Measurements from ENCODE around the gene TPD52L2.

Gene TPD52L2

DNA sequence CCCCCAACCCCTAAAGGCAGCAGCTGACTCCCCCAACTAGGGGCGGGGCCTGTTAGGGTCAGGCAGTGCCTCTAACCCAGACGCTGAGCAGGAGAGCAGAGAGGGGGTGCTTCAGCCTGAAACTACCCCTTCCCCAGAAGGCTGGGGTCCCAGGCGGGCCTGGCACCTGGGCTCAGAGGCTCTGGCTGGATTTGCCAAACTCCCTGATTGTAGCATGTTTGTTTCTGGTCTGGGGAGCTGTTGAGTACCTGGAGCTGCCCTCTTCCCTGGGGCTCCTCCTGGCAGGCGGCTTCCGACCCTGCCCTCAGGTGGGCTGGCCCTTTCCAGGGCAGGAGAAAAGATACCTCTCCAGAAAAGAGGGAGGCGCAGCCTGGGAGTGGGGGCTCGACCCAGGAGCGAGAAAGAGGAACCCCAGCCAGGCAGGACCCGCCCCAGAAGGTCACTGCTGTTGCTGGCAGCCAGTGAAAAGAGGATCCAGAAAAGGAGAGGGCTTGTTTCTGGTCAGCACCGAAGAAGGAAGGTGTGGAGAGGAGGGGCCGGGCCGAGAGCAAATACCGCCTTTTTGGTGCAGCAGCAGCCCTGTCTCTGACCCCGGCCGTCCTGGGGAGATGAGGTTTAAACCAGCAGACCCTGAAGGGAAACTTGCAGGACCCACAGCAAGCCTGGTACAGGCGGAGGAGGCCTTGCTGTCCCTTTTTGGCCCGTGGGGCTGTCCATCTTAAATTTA, 4.6 kb upstream of the TPD52L2 start:
- Histone ChIP-seq H3K9ac (ENCODE audit: low read length) (no peak overlapping the region), H3K9me2 (ENCODE audit: low read depth, low read length) (no peaks in the 10 kb centered on the region), H2AFZ (ENCODE audit: low read length) (no peak overlapping the region), H4K20me1 (ENCODE audit: insufficient read depth, low read length) (no peaks in the 10 kb centered on the region), H3K4me3 (ENCODE audit: low read depth, low read length, poor library complexity, severe bottlenecking) (no peak overlapping the region), H3K27me3 (ENCODE audit: insufficient read depth, low read length) (no peaks in the 10 kb centered on the region), H3K79me2 (ENCODE audit: insufficient read depth, low read length) (peaks cover under 1% of the 10 kb centered on the region; the same call in 1 of the 2 replicates), H3K4me2 (ENCODE audit: low read length) (no peak overlapping the region), H3K4me1 (ENCODE audit: insufficient read depth, low read length, severe bottlenecking) (peaks cover 10% of the 10 kb centered on the region), H3F3A (ENCODE audit: insufficient read depth, low read length) (no peaks in the 10 kb centered on the region), H3K9me3 (ENCODE audit: low read length) (no peaks in the 10 kb centered on the region), H3K27ac (ENCODE audit: low read depth, low read length, poor library complexity, severe bottlenecking) (no peak overlapping the region), H3K36me3 (ENCODE audit: insufficient read depth, low read length) (peaks cover 18% of the 10 kb centered on the region)
- TF ChIP-seq CTCF (IDR thresholded peaks at IDR 0.05; ENCODE audit: low read length) (no peak), EZH2 (IDR thresholded peaks at IDR 0.05; ENCODE audit: borderline replicate concordance, low read length) (no peak)

DNA sequence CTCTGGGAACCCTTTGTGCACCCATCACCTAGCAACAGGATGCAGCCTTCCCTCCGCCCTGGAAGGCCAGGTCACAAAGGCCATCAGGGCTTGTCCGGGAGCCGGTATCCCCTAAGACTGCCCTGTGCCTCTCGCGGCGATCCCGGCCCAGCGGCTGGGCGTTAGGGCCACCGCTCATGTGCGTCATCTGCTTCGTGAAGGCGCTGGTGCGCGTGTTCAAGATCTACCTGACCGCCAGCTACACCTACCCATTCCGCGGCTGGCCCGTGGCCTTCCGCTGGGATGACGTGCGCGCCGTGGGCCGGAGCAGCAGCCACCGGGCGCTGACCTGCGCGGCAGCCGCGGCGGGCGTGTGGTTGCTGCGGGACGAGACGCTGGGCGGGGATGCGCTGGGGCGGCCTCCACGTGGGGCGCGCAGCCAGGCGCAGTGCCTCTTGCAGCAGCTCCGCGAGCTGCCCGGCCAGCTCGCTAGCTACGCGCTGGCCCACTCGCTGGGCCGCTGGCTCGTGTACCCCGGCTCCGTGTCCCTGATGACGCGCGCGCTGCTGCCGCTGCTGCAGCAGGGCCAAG, 3.6 kb upstream of the TPD52L2 start, which contains the start of gene ABHD16B:
Gene ABHD16B (plus strand): TSS at position 134 of the 570 bp plus-strand sequence. CDS start 43 bp downstream, at position 177.
- H2AFZ ChIP-seq (ENCODE audit: low read length) = no peak within 1 kb of the TSS
- H3K27me3 ChIP-seq (ENCODE audit: insufficient read depth, low read length) = no peaks in the 10 kb centered on the region
- no peak within 1 kb of the TSS for H3K4me3 ChIP-seq (ENCODE audit: low read depth, low read length, poor library complexity, severe bottlenecking)
- H3K9me2 ChIP-seq (ENCODE audit: low read depth, low read length) = no peaks in the 10 kb centered on the region
- peaks cover 10% of the 10 kb centered on the region for H3K79me2 ChIP-seq (ENCODE audit: insufficient read depth, low read length)
- no peak within 1 kb of the TSS for H3K4me2 ChIP-seq (ENCODE audit: low read length)
- TF ChIP-seq EZH2 (IDR thresholded peaks at IDR 0.05; ENCODE audit: borderline replicate concordance, low read length) = no peak
- no peak for TF ChIP-seq CTCF (IDR thresholded peaks at IDR 0.05; ENCODE audit: low read length)
- no peaks in the 10 kb centered on the region for H3F3A ChIP-seq (ENCODE audit: insufficient read depth, low read length)
- no peaks in the 10 kb centered on the region for H3K9me3 ChIP-seq (ENCODE audit: low read length)
- H3K4me1 ChIP-seq (ENCODE audit: insufficient read depth, low read length, severe bottlenecking) = peaks cover 20% of the 10 kb centered on the region
- peaks cover 18% of the 10 kb centered on the region for H3K36me3 ChIP-seq (ENCODE audit: insufficient read depth, low read length)
- no peak within 1 kb of the TSS for H3K27ac ChIP-seq (ENCODE audit: low read depth, low read length, poor library complexity, severe bottlenecking)
- H3K9ac ChIP-seq (ENCODE audit: low read length) = no peak within 1 kb of the TSS
- no peaks in the 10 kb centered on the region for H4K20me1 ChIP-seq (ENCODE audit: insufficient read depth, low read length)

DNA sequence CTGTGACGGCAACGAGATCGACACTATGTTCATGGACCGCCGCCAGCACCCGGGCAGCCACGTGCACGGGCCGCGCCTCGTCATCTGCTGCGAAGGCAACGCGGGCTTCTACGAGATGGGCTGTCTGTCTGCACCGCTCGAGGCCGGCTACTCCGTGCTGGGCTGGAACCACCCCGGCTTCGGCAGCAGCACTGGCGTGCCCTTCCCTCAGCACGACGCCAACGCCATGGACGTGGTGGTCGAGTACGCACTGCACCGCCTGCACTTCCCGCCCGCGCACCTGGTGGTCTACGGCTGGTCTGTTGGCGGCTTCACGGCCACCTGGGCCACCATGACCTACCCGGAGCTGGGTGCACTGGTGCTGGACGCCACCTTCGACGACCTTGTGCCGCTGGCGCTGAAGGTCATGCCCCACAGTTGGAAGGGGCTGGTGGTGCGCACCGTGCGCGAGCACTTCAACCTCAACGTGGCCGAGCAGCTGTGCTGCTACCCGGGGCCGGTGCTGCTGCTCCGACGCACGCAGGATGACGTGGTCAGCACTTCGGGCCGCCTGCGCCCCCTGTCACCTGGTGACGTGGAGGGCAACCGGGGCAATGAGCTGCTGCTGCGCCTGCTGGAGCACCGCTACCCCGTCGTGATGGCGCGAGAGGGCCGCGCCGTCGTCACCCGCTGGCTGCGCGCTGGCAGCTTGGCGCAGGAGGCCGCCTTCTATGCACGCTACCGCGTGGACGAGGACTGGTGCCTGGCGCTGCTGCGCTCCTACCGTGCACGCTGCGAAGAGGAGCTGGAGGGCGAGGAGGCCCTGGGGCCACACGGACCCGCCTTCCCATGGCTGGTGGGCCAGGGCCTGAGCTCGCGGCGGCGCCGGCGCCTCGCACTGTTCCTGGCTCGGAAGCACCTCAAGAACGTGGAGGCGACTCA, 2.8 kb upstream of the TPD52L2 start:
- H3K36me3 ChIP-seq (ENCODE audit: insufficient read depth, low read length) = peaks cover 18% of the 10 kb centered on the region
- H3K4me2 ChIP-seq (ENCODE audit: low read length) = no peak overlapping the region
- H3K79me2 ChIP-seq (ENCODE audit: insufficient read depth, low read length) = peaks cover 10% of the 10 kb centered on the region
- no peaks in the 10 kb centered on the region for H4K20me1 ChIP-seq (ENCODE audit: insufficient read depth, low read length)
- no peak overlapping the region for H3K27ac ChIP-seq (ENCODE audit: low read depth, low read length, poor library complexity, severe bottlenecking)
- H3F3A ChIP-seq (ENCODE audit: insufficient read depth, low read length) = no peaks in the 10 kb centered on the region
- no peaks in the 10 kb centered on the region for H3K9me3 ChIP-seq (ENCODE audit: low read length)
- H3K4me1 ChIP-seq (ENCODE audit: insufficient read depth, low read length, severe bottlenecking) = peaks cover 22% of the 10 kb centered on the region
- H3K27me3 ChIP-seq (ENCODE audit: insufficient read depth, low read length) = no peaks in the 10 kb centered on the region
- H2AFZ ChIP-seq (ENCODE audit: low read length) = no peak overlapping the region
- H3K4me3 ChIP-seq (ENCODE audit: low read depth, low read length, poor library complexity, severe bottlenecking) = no peak overlapping the region
- no peak for TF ChIP-seq EZH2 (IDR thresholded peaks at IDR 0.05; ENCODE audit: borderline replicate concordance, low read length)
- TF ChIP-seq CTCF (IDR thresholded peaks at IDR 0.05; ENCODE audit: low read length) = no peak
- H3K9ac ChIP-seq (ENCODE audit: low read length) = no peak overlapping the region
- no peaks in the 10 kb centered on the region for H3K9me2 ChIP-seq (ENCODE audit: low read depth, low read length)

Data from OCI-LY1 (cell line).